Measurements from ENCODE around the gene SCCPDH.

- TF ChIP-seq, protein P1, sequence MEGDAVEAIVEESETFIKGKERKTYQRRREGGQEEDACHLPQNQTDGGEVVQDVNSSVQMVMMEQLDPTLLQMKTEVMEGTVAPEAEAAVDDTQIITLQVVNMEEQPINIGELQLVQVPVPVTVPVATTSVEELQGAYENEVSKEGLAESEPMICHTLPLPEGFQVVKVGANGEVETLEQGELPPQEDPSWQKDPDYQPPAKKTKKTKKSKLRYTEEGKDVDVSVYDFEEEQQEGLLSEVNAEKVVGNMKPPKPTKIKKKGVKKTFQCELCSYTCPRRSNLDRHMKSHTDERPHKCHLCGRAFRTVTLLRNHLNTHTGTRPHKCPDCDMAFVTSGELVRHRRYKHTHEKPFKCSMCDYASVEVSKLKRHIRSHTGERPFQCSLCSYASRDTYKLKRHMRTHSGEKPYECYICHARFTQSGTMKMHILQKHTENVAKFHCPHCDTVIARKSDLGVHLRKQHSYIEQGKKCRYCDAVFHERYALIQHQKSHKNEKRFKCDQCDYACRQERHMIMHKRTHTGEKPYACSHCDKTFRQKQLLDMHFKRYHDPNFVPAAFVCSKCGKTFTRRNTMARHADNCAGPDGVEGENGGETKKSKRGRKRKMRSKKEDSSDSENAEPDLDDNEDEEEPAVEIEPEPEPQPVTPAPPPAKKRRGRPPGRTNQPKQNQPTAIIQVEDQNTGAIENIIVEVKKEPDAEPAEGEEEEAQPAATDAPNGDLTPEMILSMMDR (IDR thresholded peaks at IDR 0.05) = no peak
- TF ChIP-seq POLR2A (IDR thresholded peaks at IDR 0.05) (no peak), EP300 (IDR thresholded peaks at IDR 0.05) (no peak)
Observed at GRCh38 chr1:246765521-246765920, 41.3 kb downstream of the SCCPDH start.

Measured in ovary (tissue), 3 donors.